ENCODE data around the gene CRTC1. TPM values are rescaled to one million over a fixed set of nuclear protein-coding genes. Genes with fewer than 3 reads are reported as not detected.

Gene CRTC1
- total RNA-seq, 1 experiment from 2014 or later, result 19.0 TPM

DNA sequence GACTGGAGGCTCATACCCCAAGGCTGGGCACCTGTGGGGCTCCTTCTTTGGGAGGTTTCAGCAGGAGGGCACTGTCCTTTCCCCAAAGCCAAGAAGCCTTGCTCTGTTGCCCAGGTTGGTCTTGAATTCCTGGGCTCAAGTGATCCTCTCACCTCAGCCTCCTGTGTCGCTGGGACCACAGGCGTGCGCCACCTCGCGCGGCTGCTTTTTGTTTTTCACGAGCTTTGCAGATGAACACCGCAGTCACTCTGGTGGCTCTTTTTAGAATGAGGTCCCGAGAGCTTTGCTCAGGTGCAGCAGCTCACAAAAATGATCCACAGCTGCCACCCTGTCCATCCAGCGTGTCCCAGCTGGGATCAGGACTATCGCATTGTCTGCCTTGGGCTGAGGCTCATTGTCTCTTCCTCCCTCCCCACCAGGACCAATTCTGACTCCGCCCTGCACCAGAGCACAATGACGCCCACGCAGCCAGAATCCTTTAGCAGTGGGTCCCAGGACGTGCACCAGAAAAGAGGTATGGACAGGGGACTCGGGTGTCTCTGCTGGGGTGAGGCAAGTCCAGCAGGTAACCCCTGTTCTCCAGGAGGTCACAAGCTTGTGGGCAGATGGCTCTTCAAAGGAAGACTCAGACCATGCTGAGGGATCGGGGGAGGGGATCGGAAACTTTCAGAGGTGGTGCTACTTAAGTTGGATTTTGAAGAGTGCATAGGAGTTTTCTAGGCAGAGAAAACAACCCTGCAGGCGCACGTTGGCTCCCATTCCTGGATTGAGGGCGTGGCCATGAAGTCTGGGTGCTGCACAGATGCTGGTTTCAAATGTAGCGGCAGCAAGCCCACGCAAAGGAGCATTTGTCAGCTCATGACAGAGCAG lies 66.1 kb downstream of the CRTC1 start:
- Mint-ChIP-seq H3K27ac (no peak overlapping the region; a peak in 1 of 7 replicates), H3K4me3 (no peak overlapping the region), H3K9me3 (no peaks in the 10 kb centered on the region), H3K4me1 (peaks cover 8 to 21% of the 10 kb centered on the region in 2 experiments), H3K36me3 (ENCODE audit: insufficient read depth in 1 of 3, low read depth in 3 of 3) (peaks cover 3 to 29% (median 11%) of the 10 kb centered on the region in 3 experiments; a peak in 6 of 7 replicates), H3K27me3 (ENCODE audit: low read depth) (no peaks in the 10 kb centered on the region)
- no peaks in the 10 kb centered on the region for H3K27me3 ChIP-seq (ENCODE audit: insufficient read depth, low read length)
- no peak overlapping the region for H4K91ac ChIP-seq (ENCODE audit: insufficient read length, low read depth, low read length)
- H3K4me1 ChIP-seq (ENCODE audit: insufficient read depth, low read length), result no peaks in the 10 kb centered on the region
- no peak overlapping the region for H3K4ac ChIP-seq (ENCODE audit: low read depth, low read length)
- no peak overlapping the region for H2BK120ac ChIP-seq (ENCODE audit: low read depth, low read length, poor library complexity, severe bottlenecking)
- H4K20me1 ChIP-seq (ENCODE audit: control insufficient read depth, insufficient read depth, insufficient read length), result no peaks in the 10 kb centered on the region
- no peak overlapping the region for H3K23ac ChIP-seq (ENCODE audit: insufficient read length, low read depth, low read length)
- WGBS (ENCODE audit: extremely low coverage, insufficient read length, low lambda C conversion rate), result no CpG with 5 or more reads among the region's 23 CpGs
- H2BK12ac ChIP-seq (ENCODE audit: insufficient read length, low read depth, low read length), result no peak overlapping the region
- no peak overlapping the region for H2BK5ac ChIP-seq (ENCODE audit: insufficient read length, low read length)
- H3K56ac ChIP-seq (ENCODE audit: insufficient read length, low read depth, low read length), result no peak overlapping the region
- no peak overlapping the region for H3K27ac ChIP-seq (ENCODE audit: insufficient read length, low read depth, low read length)
- no peaks in the 10 kb centered on the region for H3K79me2 ChIP-seq (ENCODE audit: insufficient read depth, low read length)
- H3K14ac ChIP-seq (ENCODE audit: insufficient read depth, low read length), result no peak overlapping the region
- H3T11ph ChIP-seq (ENCODE audit: low read length), result no peak overlapping the region
- H4K8ac ChIP-seq (replicated peaks; ENCODE audit: insufficient read length, low read depth, low read length), result no peak overlapping the region
- no peak overlapping the region for H3K4me2 ChIP-seq (ENCODE audit: insufficient read depth, insufficient read length, low read length)
- no peak overlapping the region for H4K5ac ChIP-seq (ENCODE audit: insufficient read length, low read depth, low read length)
- H3K9me3 ChIP-seq (ENCODE audit: control insufficient read depth, low read depth, low read length), result no peaks in the 10 kb centered on the region
- H3K18ac ChIP-seq (ENCODE audit: insufficient read length, low read depth, low read length), result no peak overlapping the region
- no peak overlapping the region for H2BK15ac ChIP-seq (ENCODE audit: low read depth, low read length)
- no peak overlapping the region for H3K9ac ChIP-seq (ENCODE audit: extremely low read depth, insufficient read length, low read length)
- H2BK20ac ChIP-seq (ENCODE audit: low read depth, low read length, poor library complexity, severe bottlenecking), result no peak overlapping the region
- H3K23me2 ChIP-seq (ENCODE audit: insufficient read length, low read depth, low read length, poor library complexity, severe bottlenecking), result no peaks in the 10 kb centered on the region
- no peak overlapping the region for H2AK5ac ChIP-seq (ENCODE audit: insufficient read length, low read length)
- H3K79me1 ChIP-seq (ENCODE audit: insufficient read depth, low read depth, low read length, poor library complexity, severe bottlenecking), result no peaks in the 10 kb centered on the region
- TF ChIP-seq, protein P1, sequence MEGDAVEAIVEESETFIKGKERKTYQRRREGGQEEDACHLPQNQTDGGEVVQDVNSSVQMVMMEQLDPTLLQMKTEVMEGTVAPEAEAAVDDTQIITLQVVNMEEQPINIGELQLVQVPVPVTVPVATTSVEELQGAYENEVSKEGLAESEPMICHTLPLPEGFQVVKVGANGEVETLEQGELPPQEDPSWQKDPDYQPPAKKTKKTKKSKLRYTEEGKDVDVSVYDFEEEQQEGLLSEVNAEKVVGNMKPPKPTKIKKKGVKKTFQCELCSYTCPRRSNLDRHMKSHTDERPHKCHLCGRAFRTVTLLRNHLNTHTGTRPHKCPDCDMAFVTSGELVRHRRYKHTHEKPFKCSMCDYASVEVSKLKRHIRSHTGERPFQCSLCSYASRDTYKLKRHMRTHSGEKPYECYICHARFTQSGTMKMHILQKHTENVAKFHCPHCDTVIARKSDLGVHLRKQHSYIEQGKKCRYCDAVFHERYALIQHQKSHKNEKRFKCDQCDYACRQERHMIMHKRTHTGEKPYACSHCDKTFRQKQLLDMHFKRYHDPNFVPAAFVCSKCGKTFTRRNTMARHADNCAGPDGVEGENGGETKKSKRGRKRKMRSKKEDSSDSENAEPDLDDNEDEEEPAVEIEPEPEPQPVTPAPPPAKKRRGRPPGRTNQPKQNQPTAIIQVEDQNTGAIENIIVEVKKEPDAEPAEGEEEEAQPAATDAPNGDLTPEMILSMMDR (conservative IDR thresholded peaks at IDR 0.05), result no peak
- no peak overlapping the region for H2AFZ ChIP-seq (ENCODE audit: low read length)
- DNase-seq, result no peak

All from H9 (cell line).